Stomach (tissue), 9 donors: ENCODE data around the gene FHOD3. TPM values are rescaled to one million over a fixed set of nuclear protein-coding genes. Genes with fewer than 3 reads are reported as not detected.

ENCODE experiments used
- DNase-seq, 2 donors: peaks; one replicate each; pipeline versions ENCODE4 v3.0.0 to v3.0.0-alpha.2; 2013 to 2019
- H3K27ac ChIP-seq, 5 donors: fragments of 200-600 bp in 4 of 5; sonication (generic) in 4 of 5; one replicate each; pipeline ENCODE4 v1.5.1; 2013 to 2019; ENCODE audit warnings: mild to moderate bottlenecking in 1 of 5, moderate library complexity in 1 of 5
- H3K27me3 ChIP-seq, 3 donors: fragments of 200-600 bp; sonication (generic); one replicate each; pipeline ENCODE4 v1.5.1; 2017 to 2019; ENCODE audit warnings: mixed run types in 1 of 3
- H3K36me3 ChIP-seq, 4 donors: fragments of 200-600 bp; sonication (generic); 1 replicate in 3 of 4; 2 replicates in 1 of 4; pipeline ENCODE4 v1.5.1; 2016 to 2019
- H3K4me1 ChIP-seq, 4 donors: fragments of 200-600 bp; sonication (generic); one replicate each; pipeline ENCODE4 v1.5.1; 2016 to 2019
- H3K4me3 ChIP-seq, 4 donors: fragments of 200-600 bp; sonication (generic) in 3 of 4; one replicate each; pipeline ENCODE4 v1.5.1; 2016 to 2019; ENCODE audit warnings: mild to moderate bottlenecking in 1 of 4
- H3K9me3 ChIP-seq, 4 donors: fragments of 200-600 bp; sonication (generic); one replicate each; pipeline ENCODE4 v1.5.1; 2016 to 2019
- EP300 ChIP-seq: sonication (generic); formaldehyde crosslinking; IDR thresholded peaks from one replicate; pipeline ENCODE4 v1.6.1; 2017; ENCODE audit warnings: antibody characterized with exemption
- POLR2A ChIP-seq, 4 donors: fragments of 450-650 bp; IDR thresholded peaks; one replicate each; pipeline ENCODE4 v1.6.1; 2016; ENCODE audit warnings: antibody characterized with exemption in 4 of 4, control low read depth in 2 of 4, mild to moderate bottlenecking in 1 of 4, moderate library complexity in 1 of 4
- POLR2AphosphoS5 ChIP-seq, 3 donors: sonication (generic); formaldehyde crosslinking; IDR thresholded peaks; one replicate each; pipeline ENCODE4 v1.6.1; 2016; ENCODE audit warnings: antibody characterized with exemption in 3 of 3
- WGBS, 5 donors: extraction: QIAGEN DNeasy Blood & Tissue Kit in 3 of 5; methylation state at CpG; one replicate each; pipeline versions ENCODE4 v1.1.5 to v1.1.7; 2013 to 2018; 5-methylcytosine and 5-hydroxymethylcytosine counted together
- intact Hi-C: fragments of 100-400 bp; cut with DNase I; formaldehyde crosslinking; loops from one replicate; pipeline ENCODE4 v1.15.1; 2023; ENCODE audit warnings: low total_unique reads
- polyA plus RNA-seq, 3 donors: library from polyadenylated mRNA; stranded (reverse); fragments of 200-250 nt; gene quantifications; one replicate each; pipeline ENCODE4 v1.2.3, GENCODE V29; 2013
- total RNA-seq, 5 donors: library from RNA; depleted of rRNA; stranded (reverse); fragments of >200 nt; gene quantifications; one replicate each; pipeline versions ENCODE4 v1.1.0 to v1.2.3, GENCODE V29; 2014 to 2016
- TF ChIP-seq, protein P1 (sequence below), 7 experiments: fragments of 450-650 bp in 4 of 7; fragments of 200-600 bp in 3 of 7; sonication (generic) in 3 of 7; IDR thresholded peaks; one replicate each; pipeline ENCODE4 v1.5.1; 2016 to 2019; ENCODE audit warnings: antibody characterized with exemption in 7 of 7, control low read depth in 2 of 7, mild to moderate bottlenecking in 1 of 7
- donor health status: healthy with polysubstance abuse.
- donor health status: Bipolar disorder and iron deficiency.
- donor health status: healthy.

The FHOD3 gene
- total and polyA plus RNA-seq, 8 donors, result under 0.01 to 9.1 (median 4.6) TPM

- intact Hi-C loops, result no loop called here
- Histone ChIP-seq H3K9me3 (no peaks in the 10 kb centered on the region), H3K27me3 (no peaks in the 10 kb centered on the region), H3K27ac (no peak overlapping the region), H3K4me1 (no peaks in the 10 kb centered on the region), H3K4me3 (no peak overlapping the region), H3K36me3 (no peaks in the 10 kb centered on the region)
- WGBS, 5 donors, result 73 to 90% (median 79%) methylated on average over 1 of the region's 1 CpG
- TF ChIP-seq POLR2AphosphoS5 (IDR thresholded peaks at IDR 0.05), result no peak
- no peak for TF ChIP-seq EP300
- DNase-seq, result no peak
These were observed 184.4 kb downstream of the FHOD3 start for GRCh38 chr18:36481935-36482334.

DNA sequence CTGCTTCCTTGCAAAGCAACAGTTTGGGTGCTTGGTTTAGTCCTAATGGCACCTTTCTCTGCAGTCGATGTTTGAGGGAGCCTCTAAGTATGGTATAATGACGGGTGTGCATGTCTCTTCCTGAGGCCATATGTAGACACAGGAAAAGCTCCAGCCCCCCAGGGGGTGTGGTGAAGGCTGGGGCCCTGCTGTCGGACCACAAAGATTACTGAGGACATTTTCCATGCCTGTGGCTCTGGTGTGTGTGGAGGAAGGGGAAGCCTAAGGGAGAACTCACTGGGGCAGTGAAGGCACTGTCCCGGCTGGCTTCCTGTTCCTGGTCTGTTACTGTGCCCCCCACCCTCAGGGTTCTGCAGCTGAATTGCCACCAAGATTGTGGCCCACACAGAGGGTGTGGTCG lies 187.1 kb downstream of the FHOD3 start:
- H3K4me3 ChIP-seq, result no peak overlapping the region
- WGBS, 5 donors, result 63 to 77% (median 76%) methylated on average over 5 of the region's 5 CpGs
- H3K27ac ChIP-seq, result no peak overlapping the region
- no peaks in the 10 kb centered on the region for H3K9me3 ChIP-seq
- intact Hi-C loops, result no loop called here
- peaks cover 0 to 6% (median 0%) of the 10 kb centered on the region in 3 donors for H3K27me3 ChIP-seq
- no peaks in the 10 kb centered on the region for H3K36me3 ChIP-seq
- TF ChIP-seq POLR2A (IDR thresholded peaks at IDR 0.05) (no peak), EP300 (no peak), POLR2AphosphoS5 (IDR thresholded peaks at IDR 0.05) (no peak)
- TF ChIP-seq, protein P1, sequence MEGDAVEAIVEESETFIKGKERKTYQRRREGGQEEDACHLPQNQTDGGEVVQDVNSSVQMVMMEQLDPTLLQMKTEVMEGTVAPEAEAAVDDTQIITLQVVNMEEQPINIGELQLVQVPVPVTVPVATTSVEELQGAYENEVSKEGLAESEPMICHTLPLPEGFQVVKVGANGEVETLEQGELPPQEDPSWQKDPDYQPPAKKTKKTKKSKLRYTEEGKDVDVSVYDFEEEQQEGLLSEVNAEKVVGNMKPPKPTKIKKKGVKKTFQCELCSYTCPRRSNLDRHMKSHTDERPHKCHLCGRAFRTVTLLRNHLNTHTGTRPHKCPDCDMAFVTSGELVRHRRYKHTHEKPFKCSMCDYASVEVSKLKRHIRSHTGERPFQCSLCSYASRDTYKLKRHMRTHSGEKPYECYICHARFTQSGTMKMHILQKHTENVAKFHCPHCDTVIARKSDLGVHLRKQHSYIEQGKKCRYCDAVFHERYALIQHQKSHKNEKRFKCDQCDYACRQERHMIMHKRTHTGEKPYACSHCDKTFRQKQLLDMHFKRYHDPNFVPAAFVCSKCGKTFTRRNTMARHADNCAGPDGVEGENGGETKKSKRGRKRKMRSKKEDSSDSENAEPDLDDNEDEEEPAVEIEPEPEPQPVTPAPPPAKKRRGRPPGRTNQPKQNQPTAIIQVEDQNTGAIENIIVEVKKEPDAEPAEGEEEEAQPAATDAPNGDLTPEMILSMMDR (IDR thresholded peaks at IDR 0.05), result no peak
- no peaks in the 10 kb centered on the region for H3K4me1 ChIP-seq
- no peak for DNase-seq

GRCh38 chr18:36485772-36486171 lies 188.3 kb downstream of the FHOD3 start:
- Histone ChIP-seq H3K27ac (no peak overlapping the region), H3K4me3 (no peak overlapping the region), H3K27me3 (peaks cover 0 to 6% (median 0%) of the 10 kb centered on the region in 3 donors), H3K9me3 (no peaks in the 10 kb centered on the region), H3K36me3 (no peaks in the 10 kb centered on the region), H3K4me1 (no peaks in the 10 kb centered on the region)
- no peak for TF ChIP-seq POLR2AphosphoS5 (IDR thresholded peaks at IDR 0.05)
- TF ChIP-seq, protein P1 (IDR thresholded peaks at IDR 0.05), result no peak
- TF ChIP-seq EP300, result no peak
- TF ChIP-seq POLR2A (IDR thresholded peaks at IDR 0.05), result no peak
- no peak for DNase-seq
- intact Hi-C loops, result no loop called here
- WGBS, 5 donors, result 68 to 89% (median 83%) methylated on average over 2 of the region's 2 CpGs

- Histone ChIP-seq H3K4me3 (no peak overlapping the region), H3K36me3 (no peaks in the 10 kb centered on the region), H3K9me3 (no peaks in the 10 kb centered on the region), H3K27me3 (peaks cover 0 to 6% (median 0%) of the 10 kb centered on the region in 3 donors), H3K4me1 (no peaks in the 10 kb centered on the region), H3K27ac (no peak overlapping the region)
- DNase-seq, result no peak
- intact Hi-C loops, result no loop called here
- 18 to 51% (median 28%) methylated on average over 2 of the region's 2 CpGs for WGBS, 5 donors
- no peak for TF ChIP-seq POLR2A (IDR thresholded peaks at IDR 0.05)
- TF ChIP-seq, protein P1 (IDR thresholded peaks at IDR 0.05), result no peak
- TF ChIP-seq EP300, result no peak
- no peak for TF ChIP-seq POLR2AphosphoS5 (IDR thresholded peaks at IDR 0.05)
These were observed 190.6 kb downstream of the FHOD3 start for GRCh38 chr18:36488131-36488530.

- 89 to 96% (median 92%) methylated on average over 4 of the region's 4 CpGs for WGBS, 5 donors
These were observed 193.4 kb downstream of the FHOD3 start for GRCh38 chr18:36490897-36491296.

More at GRCh38 chr18:36490897-36491296, 193.4 kb downstream of the FHOD3 start:
- TF ChIP-seq POLR2A (IDR thresholded peaks at IDR 0.05), result no peak
- no peak for TF ChIP-seq POLR2AphosphoS5 (IDR thresholded peaks at IDR 0.05)
- TF ChIP-seq, protein P1 (IDR thresholded peaks at IDR 0.05), result no peak
- no peak for TF ChIP-seq EP300
- Histone ChIP-seq H3K27me3 (peaks cover 0 to 6% (median 0%) of the 10 kb centered on the region in 3 donors), H3K27ac (no peak overlapping the region), H3K4me1 (no peaks in the 10 kb centered on the region), H3K9me3 (no peaks in the 10 kb centered on the region), H3K4me3 (no peak overlapping the region), H3K36me3 (no peaks in the 10 kb centered on the region)
- intact Hi-C loops, result no loop called here
- DNase-seq, result no peak
